Trophoblast cell (in vitro differentiated cells and primary cell): Measurements from ENCODE around the gene INPP4A.

Experiments
- DNase-seq, 2 donors: peaks; one replicate each; pipeline ENCODE4 v3.0.0-alpha.2; 2016
- H2AFZ ChIP-seq: 2 replicates; pipeline ENCODE4 v1.6.1; 2013; ENCODE audit warnings: low read length, moderate library complexity, mild to moderate bottlenecking; ENCODE audit not compliant: insufficient read depth, poor library complexity
- H2AK5ac ChIP-seq: 2 replicates; pipeline ENCODE4 v1.6.1; 2013; ENCODE audit warnings: mild to moderate bottlenecking, low read length
- H2BK120ac ChIP-seq: 2 replicates; pipeline ENCODE4 v1.6.1; 2013; ENCODE audit warnings: low read length, mild to moderate bottlenecking, moderate library complexity; ENCODE audit not compliant: insufficient read depth, poor library complexity
- H2BK12ac ChIP-seq: 2 replicates; pipeline ENCODE4 v1.6.1; 2013; ENCODE audit warnings: mild to moderate bottlenecking, low read length, moderate library complexity
- H2BK5ac ChIP-seq: 2 replicates; pipeline ENCODE4 v1.6.1; 2013; ENCODE audit warnings: low read length, low read depth, moderate library complexity, mild to moderate bottlenecking; ENCODE audit not compliant: poor library complexity
- H3K14ac ChIP-seq: 2 replicates; pipeline ENCODE4 v1.6.1; 2013; ENCODE audit warnings: mild to moderate bottlenecking, low read length
- H3K18ac ChIP-seq: 2 replicates; pipeline ENCODE4 v1.6.1; 2013; ENCODE audit warnings: mild to moderate bottlenecking, low read length
- H3K23ac ChIP-seq: 2 replicates; pipeline ENCODE4 v1.6.1; 2013; ENCODE audit warnings: low read length
- H3K27ac ChIP-seq: 2 replicates; pipeline ENCODE4 v1.5.1; 2013; ENCODE audit warnings: low read depth, mild to moderate bottlenecking, inconsistent platforms, low read length, moderate library complexity
- H3K27me3 ChIP-seq: 2 replicates; pipeline ENCODE4 v1.6.1; 2013; ENCODE audit warnings: inconsistent platforms, mild to moderate bottlenecking, low read length, moderate library complexity; ENCODE audit not compliant: insufficient read depth
- H3K36me3 ChIP-seq, 2 experiments: 1 replicate in 1 of 2; 2 replicates in 1 of 2; pipeline ENCODE4 v1.6.1; 2013; ENCODE audit warnings: low read length in 2 of 2, mild to moderate bottlenecking in 2 of 2, moderate library complexity in 1 of 2; ENCODE audit not compliant: insufficient read depth in 2 of 2, control insufficient read depth in 1 of 2
- H3K4ac ChIP-seq: 2 replicates; pipeline ENCODE4 v1.6.1; 2013; ENCODE audit warnings: low read depth, mild to moderate bottlenecking, low read length, moderate library complexity
- H3K4me1 ChIP-seq, 2 experiments: 1 replicate in 1 of 2; 2 replicates in 1 of 2; pipeline ENCODE4 v1.6.1; 2013; ENCODE audit warnings: low read length in 2 of 2, mild to moderate bottlenecking in 2 of 2, moderate library complexity in 1 of 2; ENCODE audit not compliant: insufficient read depth in 2 of 2, control insufficient read depth in 1 of 2
- H3K4me2 ChIP-seq: 2 replicates; pipeline ENCODE4 v1.6.1; 2013; ENCODE audit warnings: inconsistent platforms, mild to moderate bottlenecking, low read length, moderate library complexity
- H3K4me3 ChIP-seq: 2 replicates; pipeline ENCODE4 v1.5.1; 2013; ENCODE audit warnings: mild to moderate bottlenecking, low read depth, low read length, inconsistent platforms
- H3K79me1 ChIP-seq: one replicate; pipeline ENCODE4 v1.6.1; 2013; ENCODE audit warnings: low read length
- H3K79me2 ChIP-seq: 2 replicates; pipeline ENCODE4 v1.6.1; 2013; ENCODE audit warnings: low read length, mild to moderate bottlenecking; ENCODE audit not compliant: control insufficient read depth, insufficient read depth, poor library complexity
- H3K9ac ChIP-seq: 2 replicates; pipeline ENCODE4 v1.6.1; 2013; ENCODE audit warnings: mild to moderate bottlenecking, low read length
- H3K9me3 ChIP-seq: 2 replicates; pipeline ENCODE4 v1.6.1; 2013; ENCODE audit warnings: low read depth, mild to moderate bottlenecking, control low read depth, inconsistent platforms, low read length; ENCODE audit not compliant: insufficient read depth
- H4K12ac ChIP-seq: 2 replicates; pipeline ENCODE4 v1.6.1; 2013; ENCODE audit warnings: low read depth, mild to moderate bottlenecking, low read length, moderate library complexity
- H4K8ac ChIP-seq: 2 replicates; pipeline ENCODE4 v1.6.1; 2013; ENCODE audit warnings: low read depth, mild to moderate bottlenecking, low read length, moderate library complexity
- H4K91ac ChIP-seq: one replicate; pipeline ENCODE4 v1.6.1; 2013; ENCODE audit warnings: low read depth, mild to moderate bottlenecking, low read length, moderate library complexity
- WGBS: extraction: QIAGEN DNeasy Blood & Tissue Kit; methylation state at CpG from one replicate; pipeline ENCODE4 v1.1.7; 2013; ENCODE audit warnings: missing lambda C conversion rate; ENCODE audit not compliant: insufficient read length, insufficient coverage; ENCODE audit errors: extremely low coverage; 5-methylcytosine and 5-hydroxymethylcytosine counted together

INPP4A gene

GRCh38 chr2:98496750-98497493, 52.3 kb downstream of the INPP4A start:
- no peak overlapping the region for H4K8ac ChIP-seq
- H2AFZ ChIP-seq, result no peak overlapping the region
- H2BK5ac ChIP-seq, result no peak overlapping the region
- H2BK120ac ChIP-seq, result no peak overlapping the region
- peaks cover 0 to 5% of the 10 kb centered on the region in 2 experiments for H3K36me3 ChIP-seq
- no peak overlapping the region for H4K12ac ChIP-seq
- peaks cover 7% of the 10 kb centered on the region for H3K9me3 ChIP-seq
- H3K4me2 ChIP-seq, result no peak overlapping the region
- H3K79me1 ChIP-seq, result peaks cover 10% of the 10 kb centered on the region
- H2BK12ac ChIP-seq, result no peak overlapping the region
- H2AK5ac ChIP-seq, result no peak overlapping the region
- no peak overlapping the region for H3K9ac ChIP-seq
- no peak overlapping the region for H3K18ac ChIP-seq
- H3K4ac ChIP-seq, result no peak overlapping the region
- no peak overlapping the region for H3K4me3 ChIP-seq
- no CpG with 5 or more reads among the region's 4 CpGs for WGBS
- H3K79me2 ChIP-seq, result no peaks in the 10 kb centered on the region
- H3K27ac ChIP-seq, result no peak overlapping the region
- no peak overlapping the region for H3K14ac ChIP-seq
- no peak overlapping the region for H4K91ac ChIP-seq
- DNase-seq, result no peak
- no peak overlapping the region for H3K23ac ChIP-seq
- H3K4me1 ChIP-seq, result peaks cover 13 to 15% of the 10 kb centered on the region in 2 experiments
- H3K27me3 ChIP-seq, result no peaks in the 10 kb centered on the region

GRCh38 chr2:98498703-98499440, 54.2 kb downstream of the INPP4A start:
- peaks cover 2% of the 10 kb centered on the region for H3K79me2 ChIP-seq
- no peak overlapping the region for H3K9ac ChIP-seq
- H3K4me2 ChIP-seq, result no peak overlapping the region
- no peak overlapping the region for H3K23ac ChIP-seq
- H3K4ac ChIP-seq, result no peak overlapping the region
- H2BK120ac ChIP-seq, result no peak overlapping the region
- H3K4me3 ChIP-seq, result no peak overlapping the region
- no peak overlapping the region for H2AFZ ChIP-seq
- no peak overlapping the region for H4K91ac ChIP-seq
- H3K4me1 ChIP-seq, result peaks cover 21 to 27% of the 10 kb centered on the region in 2 experiments
- peaks cover 0 to 4% of the 10 kb centered on the region in 2 experiments for H3K36me3 ChIP-seq
- H2BK12ac ChIP-seq, result no peak overlapping the region
- H3K14ac ChIP-seq, result no peak overlapping the region
- WGBS, result no CpG with 5 or more reads among the region's 4 CpGs
- H4K8ac ChIP-seq, result no peak overlapping the region
- no peak for DNase-seq
- H3K27ac ChIP-seq, result no peak overlapping the region
- H3K9me3 ChIP-seq, result peaks cover 7% of the 10 kb centered on the region
- H2AK5ac ChIP-seq, result no peak overlapping the region
- no peak overlapping the region for H3K18ac ChIP-seq
- peaks cover 15% of the 10 kb centered on the region for H3K79me1 ChIP-seq
- H3K27me3 ChIP-seq, result no peaks in the 10 kb centered on the region
- no peak overlapping the region for H2BK5ac ChIP-seq
- H4K12ac ChIP-seq, result no peak overlapping the region

- Histone ChIP-seq H3K79me1 (peaks cover 15% of the 10 kb centered on the region), H3K27ac (peak overlapping the region; percentile 86), H3K14ac (no peak overlapping the region), H2BK12ac (peak overlapping the region; percentile 16), H3K4ac (no peak overlapping the region), H3K4me1 (peaks cover 25 to 31% of the 10 kb centered on the region in 2 experiments), H3K9me3 (peaks cover 5% of the 10 kb centered on the region), H3K4me2 (peak overlapping the region; percentile 43), H2BK120ac (peak overlapping the region; percentile 13), H3K9ac (no peak overlapping the region), H3K23ac (no peak overlapping the region), H4K12ac (no peak overlapping the region), H2BK5ac (no peak overlapping the region), H3K79me2 (peaks cover 2% of the 10 kb centered on the region), H3K27me3 (no peaks in the 10 kb centered on the region), H4K91ac (peak overlapping the region; percentile 29), H3K4me3 (no peak overlapping the region), H2AK5ac (no peak overlapping the region), H2AFZ (no peak overlapping the region), H3K18ac (no peak overlapping the region), H4K8ac (no peak overlapping the region), H3K36me3 (no peaks in the 10 kb centered on the region)
- DNase-seq, result peak; percentile 80 to 94
- WGBS, result no CpG with 5 or more reads among the region's 1 CpG
Observed at GRCh38 chr2:98500561-98500960, 55.9 kb downstream of the INPP4A start.

GRCh38 chr2:98501223-98501622, 56.6 kb downstream of the INPP4A start:
- Histone ChIP-seq H3K36me3 (no peaks in the 10 kb centered on the region), H3K4ac (peak overlapping the region; percentile 30), H3K79me2 (peaks cover 2% of the 10 kb centered on the region), H3K9ac (no peak overlapping the region), H4K91ac (peak overlapping the region; percentile 37), H4K12ac (no peak overlapping the region), H2BK12ac (no peak overlapping the region), H3K18ac (peak overlapping the region; percentile 37), H2AK5ac (no peak overlapping the region), H3K27me3 (no peaks in the 10 kb centered on the region), H4K8ac (peak overlapping the region; percentile 17), H3K4me3 (no peak overlapping the region), H3K23ac (no peak overlapping the region), H2AFZ (no peak overlapping the region), H3K4me1 (peaks cover 25 to 31% of the 10 kb centered on the region in 2 experiments), H3K27ac (peak overlapping the region; percentile 35), H3K79me1 (peaks cover 15% of the 10 kb centered on the region), H3K14ac (peak overlapping the region; percentile 16), H3K4me2 (no peak overlapping the region), H3K9me3 (peaks cover 5% of the 10 kb centered on the region), H2BK120ac (peak overlapping the region; percentile 34), H2BK5ac (peak overlapping the region; percentile 15)
- WGBS, result no CpG with 5 or more reads among the region's 4 CpGs
- DNase-seq, result no peak
